Kasumi-1 (cell line): Measurements from ENCODE around the gene EVI5.
"Not testable (repeated sequence)": the region's sequence is repeated elsewhere in the genome, so short reads cannot be mapped to it uniquely, and the experiment has no call there.

Source experiments
- DNase-seq, 2 experiments: peaks; one replicate each; lab custom pipeline; 2025; lab: John Stamatoyannopoulos, UW

EVI5 gene

DNA sequence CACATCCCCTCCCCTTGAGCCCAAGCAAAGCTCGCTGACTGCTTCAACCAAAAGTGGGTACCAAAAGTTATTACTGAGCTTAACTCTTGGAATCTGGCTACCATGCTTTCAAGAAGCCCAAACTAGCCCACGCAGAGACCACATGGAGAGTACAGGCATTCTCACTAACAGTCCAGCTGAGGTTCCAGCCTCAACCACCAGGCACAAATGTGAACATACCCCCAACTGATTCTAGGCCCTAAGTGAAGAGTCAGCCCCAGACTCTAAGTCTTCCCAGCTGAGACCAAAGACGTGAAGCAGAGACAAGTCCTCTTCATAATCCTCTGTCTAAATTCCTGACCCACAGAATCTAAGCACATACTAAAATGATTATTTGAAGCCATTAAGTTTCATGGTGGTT lies 36.8 kb downstream of the EVI5 start:
- peak in 1 of 2 experiments; percentile 8 for DNase-seq

DNA sequence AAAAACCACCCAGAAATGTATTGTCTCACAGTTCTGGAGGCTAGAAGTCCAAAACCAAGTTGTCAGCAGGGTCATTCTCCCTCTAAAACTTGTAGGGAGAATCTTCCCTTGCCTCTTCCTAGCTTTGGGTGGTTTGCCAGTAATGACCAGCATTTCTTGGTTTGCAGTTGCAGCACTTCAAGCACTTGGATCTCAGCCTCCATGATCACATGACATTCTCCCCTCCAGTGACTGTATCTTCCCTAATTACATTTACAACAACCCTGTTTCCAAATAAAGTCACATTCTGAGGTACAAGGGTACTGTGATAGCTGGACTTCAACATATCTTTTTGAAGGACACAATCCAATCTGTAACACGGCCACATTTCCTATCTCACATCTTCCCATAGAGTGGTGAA lies 37.2 kb downstream of the EVI5 start:
- no peak for DNase-seq

DNA sequence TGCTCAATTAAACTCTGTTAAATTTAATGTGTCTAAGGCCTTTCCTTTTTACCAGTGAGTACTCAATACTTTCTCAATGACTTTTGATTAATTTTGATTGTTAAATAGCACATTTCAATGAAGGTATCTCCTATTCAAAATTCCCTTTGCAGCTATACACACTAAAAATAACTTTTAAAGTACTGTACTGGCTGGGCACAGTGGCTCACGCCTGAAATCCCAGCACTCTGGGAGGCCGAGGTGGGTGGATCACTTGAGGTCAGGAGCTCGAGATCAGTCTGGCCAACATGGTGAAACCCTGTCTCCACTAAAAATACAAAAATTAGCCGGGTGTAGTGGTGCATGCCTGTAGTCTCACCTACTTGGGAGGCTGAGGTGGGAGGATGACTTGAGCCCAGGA lies 38.7 kb downstream of the EVI5 start:
- not testable (repeated sequence) for DNase-seq

DNA sequence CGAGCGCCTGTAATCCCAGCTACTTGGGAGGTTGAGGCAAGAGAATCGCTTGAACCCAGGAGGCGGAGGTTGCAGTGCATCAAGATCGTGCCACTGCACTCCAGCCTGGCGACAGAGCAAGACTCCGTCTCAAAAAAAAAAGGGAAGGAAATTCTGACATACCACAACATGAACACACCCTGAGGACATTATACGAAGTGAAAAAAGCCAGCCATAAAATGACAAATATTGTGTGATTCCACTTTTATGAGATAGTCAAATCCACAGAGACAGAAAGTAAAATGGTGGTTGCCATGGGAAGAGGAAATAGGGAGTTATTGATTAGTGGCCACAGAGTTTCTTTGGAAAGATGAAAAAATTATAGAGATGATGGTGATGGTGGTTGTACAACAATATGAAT lies 41.7 kb downstream of the EVI5 start:
- peak; percentile 39 to 41 for DNase-seq

DNA sequence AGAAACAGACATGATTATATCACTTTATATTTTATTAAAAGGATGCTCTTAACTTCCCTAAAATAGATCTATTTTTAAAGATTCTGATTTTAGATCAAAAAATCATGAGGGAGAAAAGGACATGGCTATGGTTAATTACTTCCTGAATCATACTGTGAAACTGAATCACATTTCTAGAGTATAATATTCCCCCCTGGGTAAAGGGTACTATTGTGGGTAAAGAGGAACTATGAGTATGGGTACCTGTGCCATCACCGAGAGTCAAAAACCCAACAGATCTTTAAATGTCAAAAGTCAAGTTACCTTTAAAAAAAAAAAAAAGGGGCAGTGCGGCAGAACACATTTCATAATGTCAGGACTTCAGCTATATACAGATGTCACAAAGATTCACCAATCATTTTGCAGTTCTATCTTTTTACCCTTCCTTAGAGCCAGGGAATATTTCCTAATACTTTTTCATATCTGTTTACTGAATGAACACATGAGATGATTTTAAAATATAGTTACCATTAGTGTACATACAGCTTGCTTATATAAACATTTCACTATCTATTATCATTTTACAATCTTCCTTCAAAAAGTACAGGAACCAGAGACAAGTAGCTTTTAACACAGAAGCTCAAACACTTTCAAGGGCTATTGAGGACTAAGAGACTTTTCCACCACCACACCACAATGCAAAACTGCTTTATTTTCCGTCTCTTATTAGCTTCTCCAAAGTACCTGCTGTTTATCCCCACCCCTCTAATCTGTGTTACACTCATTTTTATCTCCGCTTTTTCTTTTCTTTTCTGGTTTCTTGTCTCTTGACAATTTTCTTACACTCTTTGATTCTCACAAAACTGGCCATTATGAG lies 45.0 kb downstream of the EVI5 start:
- DNase-seq: no peak

DNA sequence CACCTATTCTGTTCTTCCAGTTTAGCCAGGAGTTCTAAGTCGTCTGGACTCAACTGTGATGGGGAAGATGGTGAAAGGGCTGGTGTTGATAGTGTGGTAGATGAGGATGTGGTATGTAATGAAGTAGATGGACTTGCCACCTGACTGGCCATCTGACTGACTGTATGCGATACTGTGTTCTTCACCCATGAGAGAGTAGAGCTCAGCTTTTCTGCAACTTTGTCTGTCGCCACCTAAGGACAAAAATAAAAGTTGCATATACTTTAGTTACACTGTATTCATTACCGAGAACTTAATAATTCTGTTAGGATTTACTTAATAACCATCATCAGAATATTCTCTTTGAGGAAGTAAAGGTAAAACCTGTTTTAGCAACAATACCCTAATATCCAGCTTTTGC lies 48.5 kb downstream of the EVI5 start:
- peak; percentile 24 to 57 for DNase-seq

DNA sequence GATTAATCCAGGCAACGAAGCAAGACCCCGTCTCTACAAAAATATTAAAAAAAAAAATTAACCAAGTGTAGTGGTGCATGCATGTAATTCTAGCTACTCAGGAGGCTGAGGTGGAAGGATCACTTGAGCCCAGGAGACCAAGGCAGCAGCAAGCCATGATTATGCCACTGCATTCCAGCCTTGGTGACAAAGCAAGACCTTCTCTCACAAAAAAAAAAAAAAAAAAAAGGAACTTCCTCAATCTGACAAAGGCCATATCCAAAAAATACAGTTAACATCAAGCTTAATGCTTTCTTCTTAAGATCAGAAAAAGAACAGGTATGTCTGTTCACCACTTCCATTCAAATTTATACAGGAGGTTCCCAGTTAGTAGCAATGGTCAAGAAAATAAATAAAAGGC lies 54.4 kb downstream of the EVI5 start:
- no peak for DNase-seq

DNA sequence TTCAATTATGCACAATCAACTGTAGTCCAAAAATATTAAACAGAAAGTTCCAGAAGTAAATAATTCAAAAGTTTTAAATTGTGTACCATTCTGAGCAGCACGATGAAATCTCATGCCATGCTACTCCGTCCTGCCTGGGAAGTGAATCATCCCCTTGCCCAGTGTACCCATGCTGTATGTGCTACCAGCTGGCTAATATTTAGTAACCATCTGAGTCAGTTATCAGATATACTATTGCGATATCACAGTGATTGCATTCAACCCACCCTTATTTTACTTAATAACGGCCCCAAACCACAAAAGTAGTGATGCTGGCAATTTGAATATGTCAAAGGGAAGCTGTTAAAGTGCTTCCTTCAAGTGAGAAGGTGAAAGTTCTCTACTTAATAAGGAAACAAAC lies 56.2 kb downstream of the EVI5 start:
- no peak for DNase-seq

DNA sequence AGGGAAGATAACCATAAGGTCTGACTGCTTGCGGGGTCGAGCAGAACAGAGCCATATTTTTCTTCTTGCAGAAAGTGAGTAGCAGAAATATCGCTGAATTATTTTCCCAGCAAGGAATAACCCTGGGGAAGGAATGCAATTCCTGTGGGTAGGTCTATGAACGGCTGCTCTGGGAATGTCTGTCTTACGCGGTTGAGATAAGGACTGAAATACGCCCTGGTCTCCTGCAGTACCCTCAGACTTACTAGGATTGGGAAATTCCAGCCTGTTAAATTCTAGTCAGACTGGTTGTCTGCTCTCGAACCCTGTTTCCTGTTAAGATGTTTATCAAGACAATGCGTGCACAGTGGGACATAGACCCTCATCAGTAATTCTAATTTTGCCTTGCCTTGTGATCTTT lies 61.2 kb downstream of the EVI5 start:
- DNase-seq: not testable (repeated sequence)

DNA sequence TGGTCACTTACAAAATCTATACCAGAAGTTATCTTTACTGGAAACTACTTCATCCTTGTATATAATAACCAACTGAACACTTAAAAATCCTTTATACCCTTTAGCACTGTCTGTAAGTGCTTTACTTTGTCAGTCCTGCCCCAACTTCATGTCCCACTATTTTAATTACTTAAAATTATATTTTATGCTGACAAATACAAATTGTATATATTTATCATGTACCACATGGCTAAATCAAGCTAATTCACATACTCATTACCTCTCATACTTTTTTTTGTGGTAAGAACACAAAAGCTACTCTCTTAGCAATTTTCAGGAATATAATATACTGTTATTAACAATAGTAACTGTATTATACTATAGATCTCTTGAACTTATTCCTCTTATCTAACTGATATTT lies 63.0 kb downstream of the EVI5 start:
- no peak for DNase-seq

DNA sequence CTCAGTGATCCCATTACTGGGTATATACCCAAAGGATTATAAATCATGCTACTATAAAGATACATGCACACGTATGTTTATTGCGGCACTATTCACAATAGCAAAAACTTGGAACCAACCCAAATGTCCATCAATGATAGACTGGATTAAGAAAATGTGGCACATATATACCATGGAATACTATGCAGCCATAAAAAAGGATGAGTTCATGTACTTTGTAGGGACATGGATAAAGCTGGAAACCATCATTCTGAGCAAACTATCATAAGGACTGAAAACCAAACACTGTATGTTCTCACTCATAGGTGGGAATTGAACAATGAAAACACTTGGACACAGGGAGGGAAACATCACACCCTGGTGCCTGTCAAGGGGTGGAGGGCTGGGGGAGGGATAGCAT lies 63.8 kb downstream of the EVI5 start:
- not testable (repeated sequence) for DNase-seq

DNA sequence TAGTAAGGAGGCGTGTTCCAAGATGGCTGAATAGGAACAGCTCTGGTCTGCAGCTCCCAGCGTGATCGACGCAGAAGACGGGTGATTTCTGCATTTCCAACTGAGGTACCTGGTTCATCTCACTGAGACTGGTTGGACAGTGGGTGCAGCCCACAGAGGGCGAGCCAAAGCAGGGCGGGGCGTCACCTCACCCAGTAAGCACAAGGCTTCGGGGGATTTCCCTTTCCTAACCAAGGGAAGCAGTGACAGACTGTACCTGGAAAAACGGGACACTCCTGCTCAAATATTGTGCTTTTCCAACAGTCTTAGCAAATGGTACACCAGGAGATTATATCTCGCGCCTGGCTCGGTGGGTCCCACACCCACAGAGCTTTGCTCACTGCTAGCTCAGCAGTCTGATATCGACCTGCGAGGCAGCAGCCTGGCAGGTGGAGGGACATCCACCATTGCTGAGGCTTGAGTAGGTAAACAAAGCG lies 69.4 kb downstream of the EVI5 start:
- DNase-seq: not testable (repeated sequence)

DNA sequence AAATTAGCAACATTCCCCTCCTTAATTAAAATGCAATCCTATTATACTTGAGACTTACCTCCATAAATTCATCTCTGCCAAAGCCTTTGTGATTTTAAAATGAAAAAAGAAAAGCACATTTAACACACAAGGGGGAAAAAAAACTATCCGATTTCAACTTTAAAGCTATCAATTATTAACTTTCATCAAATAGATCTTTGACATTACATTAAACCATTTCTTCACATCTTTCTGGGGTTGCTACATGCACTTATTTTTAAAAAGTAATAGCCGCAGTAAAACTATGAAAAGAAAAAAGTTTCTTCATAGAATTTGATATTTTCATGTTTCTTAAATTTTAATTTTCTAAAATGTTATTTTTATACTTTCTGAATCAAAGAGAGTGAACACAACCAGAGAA lies 71.0 kb downstream of the EVI5 start:
- no peak for DNase-seq

DNA sequence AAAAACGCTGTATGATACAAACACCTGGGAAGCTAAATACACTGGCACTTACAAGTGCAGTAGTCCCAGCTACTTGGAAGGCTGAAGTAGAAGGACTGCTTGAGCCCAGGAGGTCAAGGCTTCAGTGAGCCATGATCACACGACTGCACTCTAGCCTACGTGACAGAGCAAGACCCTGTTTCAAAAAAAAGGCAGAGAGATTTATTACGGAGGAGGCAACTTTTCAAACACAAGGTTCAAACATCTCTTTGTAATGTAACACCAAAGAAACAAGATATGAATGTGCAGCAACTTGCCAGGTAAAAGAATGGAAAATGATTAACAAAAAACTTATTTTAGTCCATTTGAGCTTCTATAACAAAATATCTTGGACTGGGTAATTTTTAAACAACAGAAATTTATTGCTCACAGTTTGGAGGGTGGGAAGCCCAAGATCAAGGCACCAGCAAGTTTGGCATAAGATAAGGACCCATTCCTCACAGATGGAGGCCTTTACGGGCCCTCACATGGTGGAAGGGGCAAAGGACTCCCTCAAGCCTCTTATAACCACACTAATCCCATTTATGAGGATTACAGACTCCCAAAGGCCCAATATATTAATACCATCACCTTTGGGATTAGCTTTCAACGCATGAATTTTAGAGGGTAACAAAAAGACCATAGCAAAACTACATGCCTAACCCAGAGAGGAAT lies 73.3 kb downstream of the EVI5 start:
- DNase-seq: no peak

DNA sequence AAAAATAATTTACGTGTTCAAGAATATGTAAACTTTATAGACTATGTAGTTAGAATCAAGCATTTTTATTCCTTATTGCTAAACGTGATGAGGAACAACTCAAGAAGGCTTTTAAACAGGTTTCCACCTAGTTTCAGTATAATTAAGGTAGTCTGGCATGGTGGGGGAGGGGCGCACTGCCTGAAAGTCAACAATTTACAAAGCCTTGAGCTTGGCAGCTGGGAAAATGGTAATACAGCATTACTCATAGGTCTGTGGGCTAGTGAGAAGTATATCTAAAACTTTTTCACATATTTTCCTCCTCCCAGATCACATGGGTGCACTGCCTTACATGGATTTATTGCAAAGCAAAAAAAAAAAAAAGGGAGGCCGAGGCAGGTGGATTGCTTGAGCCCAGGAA lies 75.2 kb downstream of the EVI5 start:
- DNase-seq: no peak

DNA sequence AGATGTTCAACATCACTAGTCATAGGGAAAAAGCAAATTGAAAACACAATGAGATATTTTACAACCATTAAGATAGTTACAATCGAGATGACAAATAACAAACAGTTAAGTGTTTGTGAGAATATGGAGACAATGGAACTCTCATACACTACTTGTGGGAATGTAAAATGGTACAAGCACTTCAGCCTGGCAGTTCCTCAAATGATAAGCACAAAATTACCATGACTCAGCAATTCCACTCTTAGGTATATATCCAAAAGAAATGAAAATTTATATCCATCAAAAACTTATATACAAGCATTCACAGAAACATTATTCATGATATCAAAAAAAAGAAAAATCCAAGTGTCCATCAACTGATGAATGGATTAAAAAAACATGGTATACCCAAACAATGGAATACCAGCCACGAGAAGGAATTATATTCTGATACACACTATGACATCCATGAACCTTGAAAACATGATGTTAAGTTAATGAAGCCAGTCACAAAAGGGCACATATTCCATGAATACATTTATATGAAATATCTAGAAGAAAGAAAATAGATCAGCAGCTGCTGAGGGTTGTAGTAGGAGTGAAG lies 76.4 kb downstream of the EVI5 start:
- peak in 1 of 2 experiments; percentile 11 for DNase-seq

DNA sequence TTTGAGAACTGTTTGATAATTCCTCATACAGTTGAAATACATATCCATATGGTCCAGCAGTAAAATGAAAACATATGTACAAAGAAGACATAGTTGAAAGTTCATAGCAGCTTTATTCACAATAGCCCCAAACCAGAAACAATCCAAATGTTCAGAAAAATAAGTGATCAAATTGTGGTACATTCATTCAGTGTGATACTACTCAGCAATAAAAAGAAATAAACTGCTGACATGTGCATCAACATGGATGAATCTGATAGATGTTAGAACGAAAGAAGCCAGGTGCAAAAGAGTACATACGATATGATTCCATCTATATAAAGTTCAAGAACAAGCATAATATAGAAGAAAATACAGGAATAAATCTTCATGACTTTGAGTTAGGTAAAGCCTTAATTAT lies 77.2 kb downstream of the EVI5 start:
- DNase-seq: no peak

DNA sequence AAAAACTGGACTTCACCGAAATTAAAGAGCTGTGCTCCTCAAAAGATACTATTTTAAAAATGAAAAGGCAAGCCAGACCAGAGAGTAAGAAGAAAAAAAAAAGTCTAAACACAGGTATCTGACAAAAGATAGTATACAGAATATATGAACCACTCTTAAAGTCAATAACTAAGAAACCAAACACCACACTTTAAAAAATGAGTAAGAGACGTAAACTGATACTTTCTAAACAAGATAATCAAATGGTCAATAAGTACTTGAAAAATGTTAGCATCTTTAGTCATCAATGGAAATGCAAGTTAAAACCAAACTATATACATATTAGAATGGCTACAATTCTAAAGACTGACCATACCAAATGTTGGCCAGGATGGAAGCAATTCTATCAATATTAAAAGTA lies 77.6 kb downstream of the EVI5 start:
- no peak for DNase-seq

DNA sequence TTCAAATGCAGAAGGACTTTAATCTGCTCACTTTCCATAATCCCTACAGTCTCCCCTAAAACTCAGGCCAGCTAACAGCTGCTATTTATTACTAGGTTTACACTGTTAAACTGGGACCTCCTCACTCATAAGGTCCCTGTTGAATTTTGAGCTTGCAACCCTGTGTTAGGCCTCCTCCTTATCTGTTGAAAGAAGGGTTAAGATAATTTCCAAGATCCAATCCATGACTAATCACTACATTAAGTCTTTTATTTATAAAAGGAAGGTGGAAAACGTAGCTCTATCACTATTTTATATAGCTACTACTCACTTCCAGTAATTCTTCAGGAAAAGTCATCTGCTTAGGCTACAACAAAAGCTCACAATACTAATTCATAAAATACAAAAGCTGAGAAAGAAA lies 79.5 kb downstream of the EVI5 start:
- DNase-seq: no peak

DNA sequence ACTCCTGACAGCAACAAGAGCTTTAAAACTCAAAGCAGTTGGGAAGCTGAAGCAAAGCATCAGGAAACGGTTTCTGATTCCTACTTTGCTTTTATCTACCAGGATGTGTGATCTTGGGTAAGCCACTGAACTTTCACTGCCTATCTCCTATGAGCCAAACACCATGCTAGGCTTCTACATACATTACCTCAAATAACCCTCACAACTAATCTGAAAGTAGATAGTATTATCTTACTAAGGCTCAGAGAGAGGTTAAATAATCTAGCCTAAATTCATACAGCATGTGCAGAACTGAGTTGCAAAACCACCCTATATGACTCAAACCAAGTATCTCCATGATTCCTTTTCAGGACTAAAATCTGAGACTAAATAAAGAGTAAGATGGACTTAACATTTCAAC lies 83.8 kb downstream of the EVI5 start:
- no peak for DNase-seq

DNA sequence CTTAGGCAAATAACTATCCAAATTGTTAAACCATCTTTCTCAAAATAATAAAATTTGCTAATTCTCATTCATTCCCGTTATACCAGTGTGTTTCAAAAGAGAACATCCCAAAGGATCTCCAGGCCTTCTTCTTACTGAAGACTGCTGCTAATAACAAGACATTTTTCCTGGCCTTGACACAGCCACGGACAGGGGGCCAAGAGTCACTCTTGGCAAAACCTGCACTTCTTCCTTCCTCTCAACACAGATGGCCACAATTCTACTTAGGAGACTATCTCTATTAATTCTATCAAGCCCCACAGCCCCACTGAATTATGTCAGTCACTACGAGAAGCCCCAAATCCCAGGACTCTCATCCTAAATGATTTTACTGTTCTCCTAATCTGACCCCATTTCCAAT lies 86.0 kb downstream of the EVI5 start:
- peak in 1 of 2 experiments; percentile 16 for DNase-seq

DNA sequence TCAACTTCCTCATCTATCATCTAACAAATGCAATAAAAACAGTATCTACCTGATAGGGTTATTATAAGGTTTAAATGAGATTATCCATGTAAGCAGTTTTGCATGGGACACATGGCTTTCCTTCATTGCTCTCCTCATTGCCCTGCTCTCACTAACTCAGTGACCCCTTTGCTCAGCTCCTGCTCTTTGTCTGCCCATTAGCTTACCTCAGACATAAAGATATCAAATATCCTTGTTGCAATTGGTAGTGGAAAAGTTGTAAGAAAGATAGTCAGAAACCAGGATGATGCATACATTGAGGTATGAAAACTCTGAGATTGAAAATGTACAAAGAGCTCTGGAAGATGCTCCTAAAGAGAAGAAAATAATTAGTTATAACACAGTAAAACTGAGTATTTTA lies 89.8 kb downstream of the EVI5 start:
- no peak for DNase-seq

DNA sequence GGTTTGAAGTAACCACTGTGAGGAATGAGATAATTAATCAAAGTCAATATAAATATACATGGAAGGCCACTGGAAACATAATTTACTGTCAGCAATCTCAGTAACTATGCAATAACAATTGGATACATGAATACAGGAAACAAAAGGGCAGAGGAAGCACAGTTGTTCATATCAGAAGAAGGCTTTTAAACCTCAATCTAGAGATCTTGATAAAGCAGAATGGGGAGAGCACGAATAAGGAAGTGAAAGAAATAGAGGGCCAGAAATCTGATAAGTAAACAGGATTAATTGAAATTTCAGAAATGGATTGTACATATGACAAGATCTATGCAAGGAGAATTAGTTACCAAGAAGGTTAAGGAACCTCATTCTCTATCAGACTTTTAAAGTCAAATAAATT lies 93.0 kb downstream of the EVI5 start:
- peak in 1 of 2 experiments; percentile 7 for DNase-seq
